SK-N-SH treated with all-trans-retinoic acid at 6 μM for 48 hours (cell line): Measurements from ENCODE around the gene UBASH3B.

Source experiments
- CSDC2 ChIP-seq: fragments of 250-450 bp; sonication (Bioruptor Pico); IDR thresholded peaks from 2 replicates; pipeline ENCODE4 v1.5.0; 2020; ENCODE audit warnings: mild to moderate bottlenecking, moderate library complexity
- RARB ChIP-seq: fragments of 250-450 bp; sonication (Bioruptor Pico); IDR thresholded peaks from 2 replicates; pipeline ENCODE4 v1.8.0; 2021; ENCODE audit warnings: mild to moderate bottlenecking, moderate library complexity
- SNAI2 ChIP-seq: fragments of 250-450 bp; sonication (Bioruptor Pico); IDR thresholded peaks from 2 replicates; pipeline ENCODE4 v1.5.0; 2020; ENCODE audit warnings: mild to moderate bottlenecking, moderate library complexity
- ZFP3 ChIP-seq: fragments of 250-450 bp; sonication (Bioruptor Pico); IDR thresholded peaks from 2 replicates; pipeline ENCODE4 v1.5.0; 2020; ENCODE audit warnings: mild to moderate bottlenecking, moderate library complexity
- ZNF565 ChIP-seq: fragments of 450-650 bp; formaldehyde crosslinking; conservative IDR thresholded peaks from 2 replicates; pipeline ENCODE4 v1.5.0; 2020; ENCODE audit warnings: low read depth, mild to moderate bottlenecking, moderate library complexity
- TF ChIP-seq, protein P1 (sequence below): fragments of 250-450 bp; sonication (Bioruptor Pico); IDR thresholded peaks from 2 replicates; pipeline ENCODE4 v1.5.0; 2020; ENCODE audit warnings: mild to moderate bottlenecking, moderate library complexity
- TF ChIP-seq, protein P2 (sequence below): fragments of 250-450 bp; sonication (Bioruptor Pico); IDR thresholded peaks from 2 replicates; pipeline ENCODE4 v1.5.1; 2020; ENCODE audit warnings: low read depth, mild to moderate bottlenecking, moderate library complexity

DNA sequence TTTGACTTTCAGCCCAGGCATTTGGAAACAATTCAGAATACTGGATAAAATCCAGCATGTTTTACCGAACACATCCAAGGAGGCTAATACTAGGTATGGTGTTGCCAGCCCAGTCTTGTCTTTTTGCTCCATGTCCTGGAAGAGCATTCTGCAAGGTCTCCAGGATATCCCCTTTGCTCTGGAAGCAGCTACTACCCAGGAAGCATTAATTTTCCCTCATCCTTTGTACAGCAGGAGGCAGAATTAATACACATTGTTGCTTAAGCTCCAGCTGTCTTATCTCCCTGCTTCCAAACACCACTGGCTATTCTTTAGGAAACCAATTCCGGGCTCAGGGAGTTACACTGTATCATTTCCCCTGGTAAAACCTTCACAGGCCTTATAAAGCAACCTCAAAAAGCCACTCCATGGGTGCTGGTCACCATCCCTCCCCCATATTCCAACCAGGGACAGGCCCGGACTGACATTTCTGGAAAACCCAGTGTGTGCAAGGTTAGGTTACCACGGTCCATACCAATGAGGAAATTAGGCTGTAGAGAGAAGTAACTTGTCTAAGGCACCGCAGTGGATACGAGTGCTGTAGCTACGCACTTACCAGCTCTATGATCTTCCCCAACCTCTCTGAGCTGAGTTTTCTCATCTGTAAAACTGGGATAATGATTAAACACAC lies 1.5 kb upstream of the UBASH3B start:
- TF ChIP-seq ZFP3 (CRISPR knock-in tag) (no peak), ZNF565 (CRISPR knock-in tag) (no peak), RARB (CRISPR knock-in tag) (no peak), SNAI2 (CRISPR knock-in tag) (no peak), CSDC2 (CRISPR knock-in tag) (no peak)
- TF ChIP-seq, protein P1, sequence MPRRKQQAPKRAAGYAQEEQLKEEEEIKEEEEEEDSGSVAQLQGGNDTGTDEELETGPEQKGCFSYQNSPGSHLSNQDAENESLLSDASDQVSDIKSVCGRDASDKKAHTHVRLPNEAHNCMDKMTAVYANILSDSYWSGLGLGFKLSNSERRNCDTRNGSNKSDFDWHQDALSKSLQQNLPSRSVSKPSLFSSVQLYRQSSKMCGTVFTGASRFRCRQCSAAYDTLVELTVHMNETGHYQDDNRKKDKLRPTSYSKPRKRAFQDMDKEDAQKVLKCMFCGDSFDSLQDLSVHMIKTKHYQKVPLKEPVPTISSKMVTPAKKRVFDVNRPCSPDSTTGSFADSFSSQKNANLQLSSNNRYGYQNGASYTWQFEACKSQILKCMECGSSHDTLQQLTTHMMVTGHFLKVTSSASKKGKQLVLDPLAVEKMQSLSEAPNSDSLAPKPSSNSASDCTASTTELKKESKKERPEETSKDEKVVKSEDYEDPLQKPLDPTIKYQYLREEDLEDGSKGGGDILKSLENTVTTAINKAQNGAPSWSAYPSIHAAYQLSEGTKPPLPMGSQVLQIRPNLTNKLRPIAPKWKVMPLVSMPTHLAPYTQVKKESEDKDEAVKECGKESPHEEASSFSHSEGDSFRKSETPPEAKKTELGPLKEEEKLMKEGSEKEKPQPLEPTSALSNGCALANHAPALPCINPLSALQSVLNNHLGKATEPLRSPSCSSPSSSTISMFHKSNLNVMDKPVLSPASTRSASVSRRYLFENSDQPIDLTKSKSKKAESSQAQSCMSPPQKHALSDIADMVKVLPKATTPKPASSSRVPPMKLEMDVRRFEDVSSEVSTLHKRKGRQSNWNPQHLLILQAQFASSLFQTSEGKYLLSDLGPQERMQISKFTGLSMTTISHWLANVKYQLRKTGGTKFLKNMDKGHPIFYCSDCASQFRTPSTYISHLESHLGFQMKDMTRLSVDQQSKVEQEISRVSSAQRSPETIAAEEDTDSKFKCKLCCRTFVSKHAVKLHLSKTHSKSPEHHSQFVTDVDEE (CRISPR knock-in tag): no peak
- TF ChIP-seq, protein P2, sequence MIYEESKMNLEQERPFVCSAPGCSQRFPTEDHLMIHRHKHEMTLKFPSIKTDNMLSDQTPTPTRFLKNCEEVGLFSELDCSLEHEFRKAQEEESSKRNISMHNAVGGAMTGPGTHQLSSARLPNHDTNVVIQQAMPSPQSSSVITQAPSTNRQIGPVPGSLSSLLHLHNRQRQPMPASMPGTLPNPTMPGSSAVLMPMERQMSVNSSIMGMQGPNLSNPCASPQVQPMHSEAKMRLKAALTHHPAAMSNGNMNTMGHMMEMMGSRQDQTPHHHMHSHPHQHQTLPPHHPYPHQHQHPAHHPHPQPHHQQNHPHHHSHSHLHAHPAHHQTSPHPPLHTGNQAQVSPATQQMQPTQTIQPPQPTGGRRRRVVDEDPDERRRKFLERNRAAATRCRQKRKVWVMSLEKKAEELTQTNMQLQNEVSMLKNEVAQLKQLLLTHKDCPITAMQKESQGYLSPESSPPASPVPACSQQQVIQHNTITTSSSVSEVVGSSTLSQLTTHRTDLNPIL (CRISPR knock-in tag): no peak
